DMS53 (cell line): ENCODE data around the gene MAP3K14.

Source experiments
- DNase-seq: peaks from one replicate; lab custom pipeline; 2025; lab: John Stamatoyannopoulos, UW

MAP3K14 gene

DNA sequence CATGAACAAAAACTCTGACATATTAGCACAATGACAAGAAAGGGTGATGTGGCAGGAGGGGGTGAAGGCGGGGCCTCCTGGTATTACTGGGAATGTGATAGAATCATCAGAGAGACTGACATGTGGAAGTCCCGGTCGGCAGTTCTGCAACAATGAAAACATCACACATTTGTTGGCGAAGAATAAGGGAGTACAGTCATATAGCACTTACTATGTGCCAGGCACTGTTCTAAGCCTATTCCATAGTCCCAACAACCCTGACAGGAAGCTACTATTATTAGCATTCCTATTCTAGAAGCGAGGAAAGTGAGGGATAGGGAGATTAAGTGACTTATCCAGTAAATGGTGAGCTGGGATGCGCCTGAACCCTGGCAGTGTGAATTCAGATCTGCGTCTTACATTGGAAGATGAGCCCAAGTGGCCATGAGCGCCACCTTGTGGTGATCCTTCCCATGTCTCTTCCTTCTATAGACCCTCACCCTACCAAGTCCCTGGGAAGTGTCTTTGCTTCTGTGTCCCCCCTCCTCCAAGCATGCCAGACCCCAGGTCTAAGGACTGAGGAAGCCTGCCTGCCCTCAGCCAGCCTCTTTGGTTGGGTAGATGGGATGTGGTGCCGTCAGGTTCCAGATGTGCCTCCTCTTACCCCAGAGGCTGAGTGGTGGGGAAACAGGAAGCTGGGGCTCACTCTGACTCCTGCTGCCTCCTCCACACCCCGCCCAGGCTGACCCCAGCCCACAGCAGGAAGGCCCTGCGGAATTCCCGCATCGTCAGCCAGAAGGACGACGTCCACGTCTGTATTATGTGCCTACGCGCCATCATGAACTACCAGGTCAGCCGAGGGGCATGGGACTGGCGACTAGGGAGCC, 81.2 kb downstream of the MAP3K14 start:
- peak; percentile 84 for DNase-seq

DNA sequence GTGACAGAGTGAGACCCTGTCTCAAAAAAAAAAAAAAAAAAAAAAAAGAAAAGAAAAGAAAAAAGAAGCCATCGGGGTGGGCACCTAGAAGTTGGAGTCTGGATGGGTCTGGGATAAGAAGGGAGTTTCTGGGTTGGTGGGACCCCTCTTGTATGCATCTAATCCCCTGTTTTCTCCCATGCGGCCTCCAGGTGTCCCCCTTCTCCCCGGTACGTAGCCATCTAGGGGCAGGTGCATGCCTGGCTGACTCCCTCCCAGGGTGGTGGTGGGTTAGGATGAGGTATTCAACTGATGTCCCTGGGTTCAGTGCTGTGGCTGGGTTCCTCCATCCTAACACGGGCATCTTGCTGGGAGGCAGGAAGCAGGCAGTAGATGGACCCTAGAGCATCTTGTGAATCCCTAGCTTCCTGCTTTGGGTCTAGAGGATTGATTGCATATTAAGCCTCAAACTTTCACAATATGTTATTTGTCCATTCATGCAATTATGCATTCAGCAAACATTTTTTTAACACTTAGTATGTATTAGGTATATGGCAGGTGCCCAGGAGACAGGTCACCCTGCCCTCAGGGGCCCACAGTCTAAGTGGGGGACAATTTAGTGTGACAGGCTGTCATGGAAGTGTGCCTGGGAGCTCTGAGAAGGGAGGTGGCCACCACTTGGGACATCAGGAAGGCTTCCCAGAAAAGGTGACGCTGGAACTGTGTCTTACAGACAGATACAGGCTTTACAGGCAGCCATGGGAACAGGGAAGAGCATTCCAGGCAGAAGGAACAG, 82.0 kb downstream of the MAP3K14 start:
- DNase-seq, result peak; percentile 68

DNA sequence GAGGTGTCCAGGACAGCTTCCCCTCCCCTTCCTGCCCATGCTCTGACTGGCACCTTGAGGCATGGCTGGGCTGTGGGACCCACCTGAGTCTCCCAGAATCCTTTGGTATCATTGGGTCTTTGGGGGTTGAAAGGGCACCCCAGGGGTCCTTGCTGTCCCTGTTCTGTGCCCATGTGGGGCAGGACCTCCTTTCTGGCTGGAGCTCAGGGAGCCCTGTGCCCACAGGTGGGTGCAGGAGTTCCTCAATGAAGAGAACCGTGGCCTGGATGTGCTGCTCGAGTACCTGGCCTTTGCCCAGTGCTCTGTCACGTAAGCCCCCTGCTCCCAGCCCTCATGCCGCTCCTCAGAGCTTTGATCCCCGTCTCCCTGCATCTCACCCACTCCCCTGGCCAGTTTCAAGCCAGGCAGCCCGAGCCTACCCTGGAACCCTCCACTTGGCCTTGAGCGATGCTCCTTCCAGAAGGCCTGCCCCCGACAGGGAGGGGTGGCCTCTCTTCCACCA, 83.3 kb downstream of the MAP3K14 start:
- DNase-seq, result no peak

DNA sequence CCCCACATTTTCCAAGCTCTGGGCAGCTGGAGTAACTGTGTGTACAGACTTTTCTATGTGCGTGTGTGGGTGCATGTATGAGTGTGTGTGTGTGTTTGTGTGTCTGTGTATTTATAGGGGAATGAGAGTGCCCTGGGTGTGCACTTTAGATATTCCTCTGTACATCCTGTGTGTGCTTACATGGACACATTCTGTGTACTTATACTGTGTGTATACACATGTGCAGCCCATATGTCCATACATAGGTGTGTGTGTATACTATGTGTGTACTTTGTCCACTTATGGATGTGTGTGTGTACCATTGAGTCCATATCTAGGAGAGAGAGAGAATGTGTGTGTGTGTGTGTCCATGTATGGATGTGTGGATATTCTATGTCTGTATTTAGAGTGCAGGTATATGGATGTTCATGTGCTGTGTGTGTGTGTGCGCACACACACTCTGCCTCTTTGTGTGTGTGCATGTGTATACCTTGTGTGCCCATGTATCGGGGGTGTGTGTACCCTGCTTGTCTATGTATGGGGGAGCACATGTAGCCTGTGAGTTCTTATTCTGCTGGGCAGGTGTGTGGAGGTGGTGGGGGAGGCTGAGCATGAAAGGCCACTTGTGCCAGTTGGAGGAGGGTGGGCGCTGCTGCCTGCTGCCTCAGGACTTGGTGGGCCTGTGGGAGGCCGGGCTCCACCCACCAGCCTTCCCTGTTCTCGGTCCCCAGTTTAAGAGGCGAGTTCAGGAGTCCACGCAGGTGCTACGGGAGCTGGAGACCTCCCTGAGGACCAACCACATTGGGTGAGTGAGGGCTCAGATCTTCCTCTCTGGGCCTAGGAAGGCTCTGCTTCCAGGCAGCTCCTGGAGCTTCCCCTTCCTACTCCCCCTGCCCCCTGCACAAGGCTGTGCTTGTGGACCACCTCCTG, 84.1 kb downstream of the MAP3K14 start:
- no peak for DNase-seq

DNA sequence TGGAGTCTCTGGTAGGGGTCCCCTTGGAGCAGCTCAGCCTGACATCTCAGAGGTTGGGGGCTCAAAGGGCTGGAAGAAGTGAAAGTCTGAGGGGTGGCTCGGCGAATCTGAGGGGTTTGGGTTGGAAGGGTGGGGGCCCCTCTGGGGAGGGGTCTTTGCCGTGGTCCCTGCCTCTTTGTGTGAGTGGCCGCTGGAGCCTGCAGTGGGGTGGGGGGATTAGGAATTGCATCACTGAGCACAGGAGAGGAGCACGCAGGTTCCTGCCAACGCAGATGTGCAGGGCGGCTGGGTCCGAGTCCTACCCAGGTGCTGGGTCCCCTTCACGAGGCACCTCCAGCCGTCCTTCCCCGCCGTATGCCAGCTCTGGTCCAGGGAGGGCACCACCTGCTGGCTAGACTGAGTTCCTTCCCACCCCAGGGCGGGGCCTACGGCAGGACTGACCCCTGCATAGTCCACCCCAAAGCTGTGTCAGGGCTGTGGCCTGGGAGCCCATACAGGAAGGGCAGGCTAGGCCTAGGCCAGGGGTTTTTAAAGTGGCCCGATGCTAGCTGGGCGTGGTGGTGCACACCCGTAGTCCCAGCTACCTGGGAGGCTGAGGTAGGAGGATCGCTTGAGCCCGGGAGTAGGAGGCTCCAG, 85.2 kb downstream of the MAP3K14 start:
- peak; percentile 63 for DNase-seq

DNA sequence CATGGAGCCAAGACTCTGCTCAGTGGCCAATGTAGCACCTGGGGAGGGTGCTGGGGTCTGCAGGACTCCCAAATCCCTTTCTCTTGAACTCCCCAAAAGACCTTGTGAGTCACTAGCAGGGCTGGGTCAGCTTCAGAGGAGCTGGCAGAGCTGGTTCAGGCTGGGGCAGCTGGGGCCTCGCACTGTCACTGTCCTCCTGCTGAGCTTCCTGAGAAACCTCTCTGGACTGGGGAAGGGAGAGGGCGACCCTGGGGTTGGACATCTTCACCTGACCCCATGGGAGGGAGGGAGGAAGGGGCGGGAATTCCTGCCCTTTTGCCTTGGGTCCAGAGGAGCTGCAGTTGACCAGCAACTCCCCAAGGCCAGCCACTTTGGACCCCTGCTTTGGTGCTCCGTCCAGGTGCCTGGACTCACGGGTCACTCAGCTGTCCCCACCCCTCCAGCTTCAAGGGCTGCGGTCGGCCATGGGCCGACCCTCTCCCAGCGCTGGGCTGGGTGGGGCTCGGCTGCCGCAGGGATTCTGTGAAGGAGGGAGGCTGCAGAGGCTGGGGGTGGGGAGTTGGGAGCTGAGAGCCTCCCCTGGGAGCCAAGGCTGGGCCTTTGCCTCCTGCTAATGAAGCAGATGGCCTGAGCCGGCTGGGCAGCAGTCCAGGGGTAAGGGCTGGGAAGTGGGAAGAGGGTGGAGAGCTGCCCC, 85.9 kb downstream of the MAP3K14 start:
- peak; percentile 51 for DNase-seq

DNA sequence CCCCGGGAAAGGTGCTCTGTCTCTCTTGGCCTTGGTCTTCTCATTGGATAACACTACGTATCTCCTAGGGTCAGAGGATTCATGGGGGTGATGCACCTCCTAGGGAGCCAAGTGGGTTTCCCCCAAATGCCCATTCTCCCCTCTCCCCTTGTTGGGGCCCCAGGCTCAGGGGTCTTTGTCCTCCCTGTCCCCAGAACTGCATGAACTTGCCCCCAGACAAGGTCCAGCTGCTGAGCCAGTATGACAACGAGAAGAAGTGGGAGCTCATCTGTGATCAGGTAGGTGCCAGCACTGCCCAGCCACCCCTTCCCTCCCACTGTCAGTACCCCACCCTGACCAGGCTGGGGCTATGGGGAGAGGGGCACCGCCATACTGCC, 86.4 kb downstream of the MAP3K14 start:
- no peak for DNase-seq

DNA sequence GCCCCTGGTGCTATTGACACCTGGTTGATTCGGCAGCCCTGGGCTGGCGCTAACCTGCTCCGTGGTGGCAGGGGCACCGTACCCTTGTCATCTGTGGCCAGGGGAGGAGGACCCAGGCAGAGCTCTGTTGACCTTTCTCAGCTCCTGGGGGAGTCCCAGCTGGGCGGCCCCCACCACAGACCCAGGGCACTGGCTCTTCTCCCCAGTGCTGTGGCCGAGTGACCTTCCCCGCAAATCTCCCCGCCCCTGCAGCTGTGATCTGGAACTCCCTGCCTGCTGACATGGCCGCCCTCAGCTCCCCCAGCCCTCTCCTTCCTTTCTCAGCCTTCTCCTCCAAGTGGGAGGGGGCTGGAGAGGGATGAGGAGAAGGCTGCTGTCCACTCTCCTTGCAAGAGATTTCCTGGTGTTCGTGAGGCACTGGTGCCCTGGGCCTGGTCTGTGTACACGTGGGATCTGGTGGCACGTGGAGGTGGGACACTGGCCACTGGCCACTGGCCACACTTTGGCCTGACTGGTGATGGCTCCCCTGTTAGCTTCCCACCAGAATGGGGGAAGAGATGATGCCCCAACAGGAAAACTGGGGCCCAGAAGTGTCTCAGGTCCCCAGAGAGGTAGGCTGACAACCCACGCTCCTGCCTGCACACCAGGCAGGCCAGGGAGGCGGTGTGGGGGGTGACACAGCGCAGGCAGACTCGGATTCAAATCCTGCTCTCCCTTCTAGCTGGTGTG, 87.0 kb downstream of the MAP3K14 start:
- no peak for DNase-seq

DNA sequence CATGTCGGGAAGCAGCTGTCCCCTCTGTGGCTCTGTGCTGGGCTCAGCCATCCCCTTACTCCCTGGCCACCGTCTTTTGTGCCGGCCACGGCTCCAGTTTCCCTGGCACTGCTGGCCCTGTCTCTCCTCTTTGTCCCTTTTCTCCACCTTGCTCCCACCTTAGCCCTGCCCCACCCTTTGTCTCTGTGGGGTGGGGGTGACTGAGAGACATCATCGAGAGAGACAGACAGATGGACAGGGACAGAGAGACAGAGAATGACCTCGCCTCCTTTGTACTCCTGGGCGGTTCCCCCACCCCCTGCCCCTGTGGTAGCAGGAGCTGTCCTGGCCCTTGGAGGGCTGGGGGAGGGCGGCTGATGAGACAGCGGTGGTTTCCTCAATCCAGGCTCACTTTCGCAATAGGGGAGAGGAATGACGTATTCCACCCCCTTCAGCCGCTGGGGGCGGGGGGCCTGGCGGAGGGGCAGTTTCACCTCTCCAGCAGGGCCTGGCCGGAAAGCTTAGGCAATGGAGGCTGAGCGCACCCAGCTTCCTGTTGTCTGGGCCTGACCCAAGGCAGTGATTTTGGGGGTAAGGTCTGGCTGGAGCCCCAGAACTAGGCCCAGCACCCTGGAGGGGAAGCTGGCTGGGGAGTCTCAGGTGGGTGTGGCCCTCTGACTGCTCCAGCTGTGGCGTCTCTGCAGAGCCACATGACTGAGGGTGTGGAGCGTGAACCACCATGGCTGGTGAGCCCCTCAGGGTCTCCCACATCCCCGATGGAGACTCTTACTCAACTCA, 87.9 kb downstream of the MAP3K14 start:
- DNase-seq, result no peak

DNA sequence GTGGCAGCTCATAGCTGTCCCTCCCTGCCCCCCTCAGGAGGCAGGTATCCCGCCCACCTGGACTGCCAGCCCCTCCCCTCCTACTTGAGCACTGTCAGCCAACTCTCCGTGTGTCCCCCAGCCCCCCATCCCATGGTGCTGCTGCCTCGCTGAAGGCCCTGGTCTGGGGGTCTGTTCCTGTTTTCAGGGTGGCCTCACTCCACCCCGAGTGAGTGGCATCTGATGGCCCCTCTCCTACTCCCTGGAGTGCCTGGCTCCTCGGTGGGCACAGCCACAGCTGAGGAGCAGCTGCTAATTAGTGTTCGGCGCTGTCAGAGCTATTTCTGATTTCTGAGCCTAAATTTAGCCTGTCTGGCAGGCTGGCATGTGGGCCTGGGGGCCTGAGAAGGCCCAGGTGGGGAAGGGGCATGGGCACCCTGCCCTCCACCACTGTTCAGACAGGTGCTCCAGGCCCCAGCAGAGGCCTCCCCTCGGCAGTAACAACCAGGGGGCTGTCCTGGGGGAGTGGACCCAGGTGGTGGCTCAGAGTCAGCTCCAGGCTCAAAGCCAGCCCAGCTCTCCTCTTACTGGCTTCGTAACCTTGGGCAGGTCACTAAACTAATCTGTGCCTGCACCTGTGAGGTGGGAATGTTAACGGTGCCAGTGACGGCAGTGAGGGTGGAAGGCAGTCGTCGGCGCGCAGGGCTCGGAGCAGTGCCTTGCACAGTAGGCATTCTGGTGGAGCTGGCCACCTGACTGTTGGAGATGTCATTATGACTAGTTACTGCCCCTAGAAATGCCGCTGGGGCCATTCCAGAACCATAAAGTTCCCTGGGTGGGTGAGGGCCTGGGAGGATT, 88.7 kb downstream of the MAP3K14 start:
- no peak for DNase-seq

DNA sequence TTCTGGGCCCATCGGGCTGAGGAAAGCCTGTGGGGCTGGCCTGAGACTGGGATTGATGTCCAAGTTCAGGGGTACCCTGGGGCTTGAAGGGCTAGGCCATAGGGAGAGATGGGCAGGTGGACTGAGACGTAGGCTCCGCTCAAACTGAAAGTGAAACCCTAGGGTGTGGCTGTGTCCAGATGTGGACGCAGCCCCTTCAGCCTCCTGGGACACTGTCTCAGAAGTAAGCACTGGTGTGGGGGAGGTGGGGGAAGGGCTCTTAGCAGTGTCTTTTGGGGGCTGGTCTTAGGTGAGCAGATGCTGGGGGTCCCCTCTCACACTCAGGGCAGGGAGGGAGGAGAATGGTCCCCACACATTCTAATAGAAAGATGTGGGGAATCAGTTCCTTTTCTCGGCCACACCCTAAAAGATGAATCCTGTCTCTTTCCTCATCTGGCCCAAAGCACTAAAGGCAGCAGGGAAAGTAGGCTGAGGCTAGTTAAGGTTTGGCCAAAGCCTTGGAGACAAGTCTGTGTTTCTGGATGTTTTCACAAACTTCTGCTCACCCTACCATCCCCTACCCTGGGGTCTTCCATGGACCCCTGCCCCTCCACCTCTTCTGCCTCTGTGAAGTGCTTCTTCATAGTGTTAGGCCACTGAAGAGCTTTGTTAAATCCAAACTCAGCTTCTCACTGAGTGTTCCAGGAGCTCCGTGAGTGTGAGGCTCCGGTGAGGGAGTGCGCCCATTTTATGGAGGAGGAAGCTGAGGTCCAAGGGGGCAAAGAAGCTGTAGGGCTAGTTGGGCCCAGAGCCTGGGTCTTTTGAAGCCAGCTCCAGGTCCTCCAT, 89.5 kb downstream of the MAP3K14 start:
- no peak for DNase-seq

DNA sequence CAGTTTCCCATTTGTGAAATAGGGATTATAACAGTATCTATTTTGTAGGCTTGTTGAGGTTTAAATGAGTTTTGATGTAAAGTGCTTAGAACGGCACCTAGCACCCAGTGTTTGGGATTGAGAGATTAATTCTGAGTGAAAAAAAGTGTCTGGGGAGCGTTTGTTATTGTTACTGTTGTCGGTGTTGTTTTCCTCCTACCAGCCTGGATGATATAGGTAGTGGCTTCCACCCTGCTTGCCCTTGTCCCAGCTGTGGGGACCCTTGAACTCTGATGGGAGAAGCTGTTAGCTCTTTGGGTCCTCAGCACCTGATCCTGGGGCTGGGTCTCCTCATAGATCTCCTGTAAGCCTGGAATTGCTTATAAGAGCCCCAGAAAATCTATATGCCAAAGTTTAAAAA, 90.2 kb downstream of the MAP3K14 start:
- DNase-seq, result no peak

DNA sequence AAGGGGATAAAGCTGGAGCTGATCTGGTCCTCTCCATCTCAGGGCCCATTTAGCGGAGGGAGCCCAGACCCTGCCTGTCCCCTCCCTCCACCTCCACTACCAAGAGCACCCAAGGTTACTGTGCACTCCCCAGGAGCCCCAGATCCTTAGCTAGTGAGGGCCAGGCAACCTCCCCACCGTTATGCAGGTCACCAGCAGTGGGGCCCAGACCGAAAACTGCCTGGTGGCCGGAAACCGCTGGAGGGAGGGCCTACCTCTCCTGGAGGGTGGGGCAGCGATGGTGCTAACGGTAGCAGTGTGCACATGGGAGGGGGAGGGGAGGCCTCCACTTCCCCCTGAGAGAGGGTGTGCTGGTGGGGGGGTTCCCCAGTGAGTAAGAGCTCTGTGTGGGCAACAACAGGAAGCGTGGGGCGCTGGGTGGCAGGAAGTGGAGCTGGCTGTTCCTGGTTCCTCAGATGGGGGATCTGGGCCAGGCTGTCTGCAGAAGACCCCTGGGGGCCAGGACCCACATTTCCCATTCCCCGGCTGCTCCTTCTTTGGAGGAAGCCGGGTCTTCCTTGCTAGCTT, 90.8 kb downstream of the MAP3K14 start:
- no peak for DNase-seq

DNA sequence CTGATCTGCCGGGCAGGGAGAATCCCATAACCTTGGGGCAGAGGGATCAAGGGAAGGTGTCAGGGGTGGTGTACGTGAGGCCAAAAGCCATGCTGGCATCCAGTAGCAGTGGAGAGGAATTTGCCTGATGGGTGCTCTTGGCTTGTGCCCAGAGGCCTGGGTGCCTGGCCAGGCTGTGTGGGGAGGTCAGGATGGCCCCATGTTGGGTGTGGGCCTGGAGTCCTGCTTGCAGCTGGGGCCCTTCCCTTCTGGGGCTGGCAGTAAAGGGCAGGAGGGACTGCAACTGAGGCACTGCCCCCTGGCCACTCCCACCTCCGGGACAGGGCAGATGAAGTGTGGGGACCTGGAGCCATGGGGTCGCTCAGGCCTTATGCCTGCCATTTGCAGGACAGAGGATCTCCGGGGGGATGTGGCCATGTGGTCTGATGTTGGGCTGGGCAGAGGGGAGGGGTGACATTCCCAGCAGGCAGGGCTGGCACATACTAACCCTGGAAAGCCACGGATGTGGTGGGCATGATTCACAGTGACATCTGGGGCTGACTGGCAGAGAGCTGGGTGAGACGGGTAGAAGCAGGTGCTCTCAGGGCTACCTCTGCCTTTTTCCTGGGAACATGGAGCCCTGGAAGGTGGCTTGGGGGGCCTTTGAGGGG, 91.6 kb downstream of the MAP3K14 start:
- no peak for DNase-seq

DNA sequence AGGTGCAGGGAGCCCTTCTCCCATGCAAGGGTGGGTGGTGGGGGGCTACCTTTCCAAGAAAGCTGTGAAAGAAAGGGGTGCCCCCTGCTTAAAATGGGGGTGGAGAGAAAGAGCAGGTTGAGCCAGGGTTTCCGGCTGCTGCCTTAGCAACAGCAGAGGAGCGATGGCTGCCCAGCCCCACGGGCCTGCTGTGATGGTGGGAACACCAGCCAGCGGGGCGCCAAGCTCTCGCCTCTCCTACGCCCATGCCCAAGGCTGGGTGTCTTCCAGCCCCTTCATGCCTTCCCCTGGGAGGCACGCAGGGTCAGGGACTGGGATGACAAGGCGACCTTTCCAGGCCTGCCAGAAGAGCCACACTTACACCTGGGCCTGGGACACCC, 92.2 kb downstream of the MAP3K14 start:
- DNase-seq, result no peak

DNA sequence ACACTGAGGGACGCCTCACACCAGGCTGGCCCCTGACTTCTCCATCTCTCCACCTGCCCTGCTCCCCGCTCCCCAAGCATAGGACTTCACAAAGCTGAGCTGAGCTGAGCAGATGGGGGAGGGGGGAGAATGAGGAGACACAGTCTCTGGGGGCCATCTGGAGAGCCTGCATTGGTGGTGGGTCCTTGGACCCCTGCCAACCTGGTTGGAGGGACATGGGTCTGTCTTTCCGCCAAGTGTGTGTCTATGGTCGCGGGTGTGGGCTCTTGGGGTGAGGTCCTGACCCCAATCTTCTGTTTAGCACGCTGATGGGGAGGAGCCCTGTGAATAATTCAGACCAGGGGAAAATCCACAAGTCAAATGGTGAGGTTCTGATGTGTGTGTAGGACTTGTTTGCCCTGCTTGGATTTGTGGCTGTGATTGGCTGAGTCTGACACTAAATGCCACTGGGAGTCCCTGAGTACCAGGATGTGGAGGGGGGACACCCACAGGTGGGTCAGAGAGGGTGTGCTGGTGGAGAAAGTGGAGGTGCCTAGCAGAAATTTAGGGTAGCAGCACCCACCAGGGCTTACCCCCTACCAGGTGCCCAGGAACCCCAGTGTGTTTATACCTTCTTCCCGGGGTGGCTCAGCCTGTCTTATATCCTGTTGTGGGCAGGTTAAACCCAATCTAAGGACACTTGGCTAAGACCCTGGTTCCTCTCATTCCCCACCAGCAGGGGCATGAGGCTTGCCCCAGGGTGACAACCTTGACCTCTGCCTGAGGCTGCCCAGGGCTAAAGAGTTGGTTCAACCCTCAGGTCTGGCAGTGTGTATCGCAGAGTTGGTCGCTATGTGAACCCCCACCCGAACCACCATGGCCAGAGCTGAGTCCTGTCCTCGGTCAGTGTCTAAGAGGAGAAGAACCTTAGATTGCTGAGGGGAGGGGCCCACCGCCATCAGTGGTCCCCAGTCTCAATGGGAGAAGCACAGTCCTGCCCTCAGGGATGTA, 93.0 kb downstream of the MAP3K14 start:
- DNase-seq, result no peak
